OCI-LY7 (cell line): ENCODE measurements around the gene PAPSS1.

Source experiments
- EZH2phosphoT487 ChIP-seq: fragments of 200-600 bp; sonication (generic); IDR thresholded peaks from 2 replicates; pipeline ENCODE4 v1.6.1; 2018; ENCODE audit warnings: low read depth, borderline replicate concordance, mild to moderate bottlenecking, mixed run types, antibody characterized with exemption, low read length, moderate library complexity, mixed read lengths
- TF ChIP-seq, protein P1 (sequence below): fragments of 200-600 bp; sonication (generic); conservative IDR thresholded peaks from 2 replicates; pipeline ENCODE4 v1.5.1; 2014; ENCODE audit warnings: mild to moderate bottlenecking, antibody characterized with exemption, low read length, moderate library complexity, mixed read lengths

DNA sequence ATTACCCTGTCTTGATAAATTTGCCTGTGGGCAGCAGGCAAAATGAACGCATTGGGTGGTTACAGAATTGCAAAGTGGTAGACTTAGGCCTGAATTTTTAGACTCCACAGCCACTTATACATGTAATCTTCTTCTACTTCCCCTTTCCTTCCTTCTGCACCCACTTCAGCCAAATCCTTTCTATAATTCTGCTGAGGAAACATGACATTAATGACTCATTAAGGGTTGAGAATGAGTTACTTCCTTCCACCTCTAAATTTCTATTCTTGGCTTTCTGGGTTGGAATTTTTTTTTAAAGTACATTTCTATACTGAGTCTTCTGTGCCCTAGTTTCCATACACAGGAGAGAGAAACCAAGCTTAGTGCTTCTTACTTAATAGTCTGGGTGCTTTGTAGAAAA is 10.1 kb downstream of the PAPSS1 start:
- TF ChIP-seq, protein P1, sequence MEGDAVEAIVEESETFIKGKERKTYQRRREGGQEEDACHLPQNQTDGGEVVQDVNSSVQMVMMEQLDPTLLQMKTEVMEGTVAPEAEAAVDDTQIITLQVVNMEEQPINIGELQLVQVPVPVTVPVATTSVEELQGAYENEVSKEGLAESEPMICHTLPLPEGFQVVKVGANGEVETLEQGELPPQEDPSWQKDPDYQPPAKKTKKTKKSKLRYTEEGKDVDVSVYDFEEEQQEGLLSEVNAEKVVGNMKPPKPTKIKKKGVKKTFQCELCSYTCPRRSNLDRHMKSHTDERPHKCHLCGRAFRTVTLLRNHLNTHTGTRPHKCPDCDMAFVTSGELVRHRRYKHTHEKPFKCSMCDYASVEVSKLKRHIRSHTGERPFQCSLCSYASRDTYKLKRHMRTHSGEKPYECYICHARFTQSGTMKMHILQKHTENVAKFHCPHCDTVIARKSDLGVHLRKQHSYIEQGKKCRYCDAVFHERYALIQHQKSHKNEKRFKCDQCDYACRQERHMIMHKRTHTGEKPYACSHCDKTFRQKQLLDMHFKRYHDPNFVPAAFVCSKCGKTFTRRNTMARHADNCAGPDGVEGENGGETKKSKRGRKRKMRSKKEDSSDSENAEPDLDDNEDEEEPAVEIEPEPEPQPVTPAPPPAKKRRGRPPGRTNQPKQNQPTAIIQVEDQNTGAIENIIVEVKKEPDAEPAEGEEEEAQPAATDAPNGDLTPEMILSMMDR = no peak
- no peak for TF ChIP-seq EZH2phosphoT487
